H9 (cell line): ENCODE data around the gene DBNL. TPM values are rescaled to one million over a fixed set of nuclear protein-coding genes. Genes with fewer than 3 reads are reported as not detected.

Source experiments
- DNase-seq: peaks from one replicate; pipeline ENCODE4 v3.0.0-alpha.2; 2017
- H2AFZ ChIP-seq: one replicate; pipeline ENCODE4 v1.6.1; 2013; ENCODE audit warnings: mild to moderate bottlenecking, low read length, control low read depth, moderate library complexity
- H2AK5ac ChIP-seq: 2 replicates; pipeline ENCODE4 v1.6.1; 2013; ENCODE audit warnings: low read length, control low read depth, mixed read lengths; ENCODE audit not compliant: insufficient read length
- H2BK120ac ChIP-seq: one replicate; pipeline ENCODE4 v1.6.1; 2013; ENCODE audit warnings: low read depth, mild to moderate bottlenecking, low read length, control low read depth, inconsistent platforms; ENCODE audit not compliant: poor library complexity, severe bottlenecking
- H2BK12ac ChIP-seq: 2 replicates; pipeline ENCODE4 v1.6.1; 2013; ENCODE audit warnings: low read length, control low read depth, mixed read lengths, low read depth; ENCODE audit not compliant: insufficient read length
- H2BK15ac ChIP-seq: 2 replicates; pipeline ENCODE4 v1.6.1; 2013; ENCODE audit warnings: low read depth, low read length, control low read depth
- H2BK20ac ChIP-seq: one replicate; pipeline ENCODE4 v1.6.1; 2013; ENCODE audit warnings: low read depth, mild to moderate bottlenecking, low read length, control low read depth, inconsistent platforms; ENCODE audit not compliant: poor library complexity, severe bottlenecking
- H2BK5ac ChIP-seq: 2 replicates; pipeline ENCODE4 v1.6.1; 2013; ENCODE audit warnings: low read length, control low read depth, mixed read lengths; ENCODE audit not compliant: insufficient read length
- H3K14ac ChIP-seq: 2 replicates; pipeline ENCODE4 v1.6.1; 2013; ENCODE audit warnings: low read length, control low read depth; ENCODE audit not compliant: insufficient read depth
- H3K18ac ChIP-seq: 2 replicates; pipeline ENCODE4 v1.6.1; 2013; ENCODE audit warnings: low read depth, mild to moderate bottlenecking, mixed read lengths, low read length, control low read depth; ENCODE audit not compliant: insufficient read length
- H3K23ac ChIP-seq: 2 replicates; pipeline ENCODE4 v1.6.1; 2013; ENCODE audit warnings: low read length, control low read depth, mixed read lengths, low read depth; ENCODE audit not compliant: insufficient read length
- H3K23me2 ChIP-seq: 2 replicates; pipeline ENCODE4 v1.6.1; 2013; ENCODE audit warnings: low read depth, mild to moderate bottlenecking, mixed read lengths, low read length, control low read depth; ENCODE audit not compliant: insufficient read length, poor library complexity, severe bottlenecking
- H3K27ac ChIP-seq: 2 replicates; pipeline ENCODE4 v1.5.1; 2013; ENCODE audit warnings: low read length, control low read depth, mixed read lengths, low read depth; ENCODE audit not compliant: insufficient read length
- H3K27me3 ChIP-seq: 2 replicates; pipeline ENCODE4 v1.6.1; 2013; ENCODE audit warnings: low read length, control low read depth, inconsistent platforms; ENCODE audit not compliant: insufficient read depth
- H3K4ac ChIP-seq: 2 replicates; pipeline ENCODE4 v1.6.1; 2013; ENCODE audit warnings: low read depth, mild to moderate bottlenecking, control low read depth, inconsistent platforms, low read length, moderate library complexity
- H3K4me1 ChIP-seq: 2 replicates; pipeline ENCODE4 v1.6.1; 2013; ENCODE audit warnings: low read length, control low read depth, inconsistent platforms; ENCODE audit not compliant: insufficient read depth
- H3K4me2 ChIP-seq: 2 replicates; pipeline ENCODE4 v1.6.1; 2013; ENCODE audit warnings: low read length, control low read depth, mixed read lengths; ENCODE audit not compliant: insufficient read length, insufficient read depth
- H3K56ac ChIP-seq: 2 replicates; pipeline ENCODE4 v1.6.1; 2013; ENCODE audit warnings: low read depth, mild to moderate bottlenecking, mixed read lengths, low read length, control low read depth; ENCODE audit not compliant: insufficient read length
- H3K79me1 ChIP-seq: 2 replicates; pipeline ENCODE4 v1.6.1; 2013; ENCODE audit warnings: low read depth, mild to moderate bottlenecking, moderate library complexity, low read length, control low read depth, inconsistent platforms; ENCODE audit not compliant: insufficient read depth, poor library complexity, severe bottlenecking
- H3K79me2 ChIP-seq: 2 replicates; pipeline ENCODE4 v1.6.1; 2013; ENCODE audit warnings: low read length, control low read depth, inconsistent platforms; ENCODE audit not compliant: insufficient read depth
- H3K9ac ChIP-seq: 2 replicates; pipeline ENCODE4 v1.6.1; 2013; ENCODE audit warnings: low read length, control low read depth, mixed read lengths; ENCODE audit not compliant: insufficient read length; ENCODE audit errors: extremely low read depth
- H3K9me3 ChIP-seq: one replicate; pipeline ENCODE4 v1.6.1; 2013; ENCODE audit warnings: low read depth, low read length, inconsistent platforms; ENCODE audit not compliant: control insufficient read depth
- H3T11ph ChIP-seq: one replicate; pipeline ENCODE4 v1.6.1; 2013; ENCODE audit warnings: mild to moderate bottlenecking, low read length, control low read depth, inconsistent platforms
- H4K20me1 ChIP-seq: one replicate; pipeline ENCODE4 v1.6.1; 2013; ENCODE audit not compliant: control insufficient read depth, insufficient read length, insufficient read depth
- H4K5ac ChIP-seq: 2 replicates; pipeline ENCODE4 v1.6.1; 2013; ENCODE audit warnings: low read depth, mild to moderate bottlenecking, mixed read lengths, low read length, control low read depth; ENCODE audit not compliant: insufficient read length
- H4K8ac ChIP-seq: replicated peaks from 2 replicates; pipeline ENCODE4 v1.6.1; 2013; ENCODE audit warnings: low read length, control low read depth, mixed read lengths, low read depth; ENCODE audit not compliant: insufficient read length
- H4K91ac ChIP-seq: 2 replicates; pipeline ENCODE4 v1.6.1; 2013; ENCODE audit warnings: low read depth, mild to moderate bottlenecking, moderate library complexity, mixed read lengths, low read length, control low read depth; ENCODE audit not compliant: insufficient read length
- H3K27ac Mint-ChIP-seq, 3 experiments: 2 replicates in 2 of 3; 3 replicates in 1 of 3; pipeline ENCODE4 v1.8.0; 2020 to 2021; ENCODE audit warnings: mixed read lengths in 3 of 3, mild to moderate bottlenecking in 1 of 3, moderate library complexity in 1 of 3
- H3K27me3 Mint-ChIP-seq: 2 replicates; pipeline ENCODE4 v1.8.0; 2021; ENCODE audit warnings: low read depth, mild to moderate bottlenecking, moderate library complexity, mixed read lengths
- H3K36me3 Mint-ChIP-seq, 3 experiments: 2 replicates in 2 of 3; 3 replicates in 1 of 3; pipeline ENCODE4 v1.8.0; 2020 to 2021; ENCODE audit warnings: low read depth in 3 of 3, mixed read lengths in 3 of 3; ENCODE audit not compliant: insufficient read depth in 1 of 3
- H3K4me1 Mint-ChIP-seq, 2 experiments: 2 replicates each; pipeline ENCODE4 v1.8.0; 2020; ENCODE audit warnings: mixed read lengths in 2 of 2
- H3K4me3 Mint-ChIP-seq, 2 experiments: 2 replicates in 1 of 2; 3 replicates in 1 of 2; pipeline ENCODE4 v1.8.0; 2020 to 2021; ENCODE audit warnings: mild to moderate bottlenecking in 2 of 2, mixed read lengths in 2 of 2, moderate library complexity in 1 of 2
- H3K9me3 Mint-ChIP-seq, 2 experiments: 2 replicates in 1 of 2; 3 replicates in 1 of 2; pipeline ENCODE4 v1.8.0; 2020; ENCODE audit warnings: mild to moderate bottlenecking in 2 of 2, mixed read lengths in 2 of 2, moderate library complexity in 1 of 2
- CTCF ChIP-seq: fragments of 200-600 bp; sonication (generic); conservative IDR thresholded peaks from 3 replicates; pipeline ENCODE4 v1.8.0; 2021; ENCODE audit warnings: antibody characterized with exemption, mild to moderate bottlenecking
- WGBS: extraction: QIAGEN DNeasy Blood & Tissue Kit; methylation state at CpG from one replicate; pipeline ENCODE4 v1.1.7; 2013; ENCODE audit warnings: missing lambda C conversion rate, low lambda C conversion rate, mixed read lengths; ENCODE audit not compliant: insufficient read length; ENCODE audit errors: extremely low coverage; 5-methylcytosine and 5-hydroxymethylcytosine counted together
- total RNA-seq: library from RNA; stranded (reverse); gene quantifications from 2 replicates; pipeline ENCODE4 v1.2.1, GENCODE V29; 2021

Gene DBNL
- total RNA-seq, 1 experiment from 2014 or later, result 51.3 TPM

- no peak overlapping the region for H3K4ac ChIP-seq
These were observed 51.9 kb downstream of the DBNL start for GRCh38 chr7:44096326-44096881.

More at GRCh38 chr7:44096326-44096881, 51.9 kb downstream of the DBNL start:
- Histone ChIP-seq H3T11ph (no peak overlapping the region), H2BK15ac (no peak overlapping the region), H3K56ac (no peak overlapping the region), H3K79me1 (no peaks in the 10 kb centered on the region), H2BK12ac (no peak overlapping the region), H4K8ac (no peak overlapping the region), H3K27ac (no peak overlapping the region), H3K4me1 (no peaks in the 10 kb centered on the region), H4K91ac (no peak overlapping the region), H2AK5ac (no peak overlapping the region), H4K20me1 (no peaks in the 10 kb centered on the region), H3K23ac (no peak overlapping the region), H3K79me2 (no peaks in the 10 kb centered on the region), H3K14ac (no peak overlapping the region), H3K9ac (no peak overlapping the region), H3K27me3 (no peaks in the 10 kb centered on the region), H3K4me2 (no peak overlapping the region), H4K5ac (no peak overlapping the region), H3K23me2 (no peaks in the 10 kb centered on the region), H2BK20ac (no peak overlapping the region), H2BK5ac (no peak overlapping the region), H3K9me3 (no peaks in the 10 kb centered on the region), H2BK120ac (no peak overlapping the region), H3K18ac (no peak overlapping the region), H2AFZ (no peak overlapping the region)
- no peak for DNase-seq
- WGBS, result no CpG with 5 or more reads among the region's 8 CpGs
- TF ChIP-seq CTCF, result no peak
- H3K27ac Mint-ChIP-seq, result no peak overlapping the region; a peak in 1 of 7 replicates
- no peaks in the 10 kb centered on the region; a peak in 1 of 5 replicates for H3K9me3 Mint-ChIP-seq
- H3K4me3 Mint-ChIP-seq, result no peak overlapping the region
- H3K4me1 Mint-ChIP-seq, result peaks cover 0 to 10% of the 10 kb centered on the region in 2 experiments; a peak in 2 of 4 replicates
- no peaks in the 10 kb centered on the region for H3K36me3 Mint-ChIP-seq
- H3K27me3 Mint-ChIP-seq, result peaks cover 23% of the 10 kb centered on the region
